ENCODE data around the gene DOCK7. TPM values are rescaled to one million over a fixed set of nuclear protein-coding genes. Genes with fewer than 3 reads are reported as not detected.

DOCK7 gene
- total and polyA plus RNA-seq, 2 of the 8 experiments (the other 6 are each of a cell fraction or from before 2014, with no cell fraction given): 10.2 to 33.7 TPM

- H3K36me3 ChIP-seq (ENCODE audit: control insufficient read depth in 2 of 4, insufficient read depth in 4 of 4, low read length in 3 of 4): no peaks in the 10 kb centered on the region; a peak in 1 of 8 replicates
- H2AK5ac ChIP-seq (ENCODE audit: low read depth, low read length): no peak overlapping the region
- no peak overlapping the region for H3K56ac ChIP-seq (replicated peaks; ENCODE audit: insufficient read length, low read depth, low read length)
- H3K4ac ChIP-seq (replicated peaks; ENCODE audit: insufficient read length, low read depth, low read length): no peak overlapping the region
- DNase-seq (ENCODE audit: low read depth in 1 of 2, low spot score in 2 of 2) (no peak), FAIRE-seq (no peak)
- H3K27ac ChIP-seq (ENCODE audit: low read depth, low read length): no peak overlapping the region
- H3K14ac ChIP-seq (ENCODE audit: insufficient read length): no peak overlapping the region
- H3K27me3 ChIP-seq (replicated peaks in 1 of 4; ENCODE audit: control insufficient read depth in 3 of 4, extremely low read depth in 1 of 4, insufficient read depth in 3 of 4, low read length in 3 of 4): no peaks in the 10 kb centered on the region
- CTCF ChIA-PET (ENCODE audit: partially characterized antibody): interaction anchor here (0.6 to 1.8 kb wide), 3 partner anchors 12 to 177 kb away, joined by 3 to 6 read pairs (median 3); no protein-coding TSS in a partner anchor
- H2BK120ac ChIP-seq (replicated peaks; ENCODE audit: low read depth, low read length): no peak overlapping the region
- H3K23me2 ChIP-seq (ENCODE audit: low read depth, low read length): no peaks in the 10 kb centered on the region
- no peak overlapping the region for H4K91ac ChIP-seq (replicated peaks; ENCODE audit: insufficient read length, low read length)
- H3K18ac ChIP-seq (ENCODE audit: extremely low read depth, low read length): no peak overlapping the region
- H3K79me2 ChIP-seq (ENCODE audit: control insufficient read depth in 1 of 2, insufficient read depth in 2 of 2, low read length in 2 of 2): no peaks in the 10 kb centered on the region
- no peak overlapping the region for H2BK20ac ChIP-seq (ENCODE audit: low read length)
- H3K4me3 ChIP-seq (ENCODE audit: extremely low read depth in 1 of 4, insufficient read depth in 2 of 4, low read depth in 3 of 4, low read length in 4 of 4): no peak overlapping the region
- no peak overlapping the region for H4K8ac ChIP-seq (ENCODE audit: extremely low read depth, insufficient read depth, low read length)
- no peaks in the 10 kb centered on the region for H3K4me1 ChIP-seq (replicated peaks in 1 of 4; ENCODE audit: control insufficient read depth in 3 of 4, insufficient read depth in 4 of 4, low read length in 3 of 4)
- no peak overlapping the region for H3K9ac ChIP-seq (replicated peaks in 1 of 4; ENCODE audit: extremely low read depth in 1 of 4, low read depth in 3 of 4, low read length in 3 of 4)
- H3K9me3 ChIP-seq (ENCODE audit: insufficient read depth in 2 of 2, low read depth in 1 of 2, low read length in 1 of 2): peaks cover 6 to 12% of the 10 kb centered on the region in 2 experiments; a peak in 3 of 4 replicates
- no peak overlapping the region for H3K23ac ChIP-seq (ENCODE audit: insufficient read length)
- no peaks in the 10 kb centered on the region for H3K79me1 ChIP-seq (ENCODE audit: low read depth, low read length)
- no peak overlapping the region for H2AFZ ChIP-seq (ENCODE audit: low read length)
- 84% methylated on average over 2 of the region's 2 CpGs; no CpG with 5 or more reads in 1 of the 2 experiments for WGBS, 2 experiments (ENCODE audit: extremely low coverage in 1 of 2, insufficient coverage in 1 of 2, insufficient read length in 1 of 2, insufficient replicate concordance in 2 of 2, low coverage in 1 of 2, low lambda C conversion rate in 2 of 2, missing lambda C conversion rate in 1 of 2)
- no peak overlapping the region for H2BK5ac ChIP-seq (ENCODE audit: low read depth, low read length)
- POLR2A ChIA-PET (ENCODE audit: partially characterized antibody): interaction anchor here (1.1 kb wide), 1 partner anchor 10 kb away, joined by 3 read pairs; no protein-coding TSS in a partner anchor
- H2BK15ac ChIP-seq (ENCODE audit: low read length): no peak overlapping the region
- no peak overlapping the region for H4K5ac ChIP-seq (ENCODE audit: insufficient read length, low read depth, low read length)
- H4K20me1 ChIP-seq (replicated peaks in 1 of 2; ENCODE audit: control insufficient read depth in 1 of 2, insufficient read depth in 2 of 2, low read length in 2 of 2): no peaks in the 10 kb centered on the region
- H3K4me2 ChIP-seq (ENCODE audit: insufficient read depth in 1 of 2, low read depth in 2 of 2, low read length in 2 of 2): no peak overlapping the region
- H2BK12ac ChIP-seq (ENCODE audit: low read depth, low read length): no peak overlapping the region
These were observed 19.5 kb upstream of the DOCK7 start for GRCh38 chr1:62707744-62708120.

All from H1 (cell line).